IPS-18a (cell line): ENCODE measurements around the gene BICDL1.

Source experiments
- H3K27ac ChIP-seq: one replicate; pipeline ENCODE4 v1.5.1; 2013; ENCODE audit warnings: low read length
- H3K27me3 ChIP-seq: one replicate; pipeline ENCODE4 v1.6.1; 2013; ENCODE audit warnings: mild to moderate bottlenecking, low read length; ENCODE audit not compliant: control insufficient read depth, insufficient read depth
- H3K36me3 ChIP-seq: one replicate; pipeline ENCODE4 v1.6.1; 2013; ENCODE audit warnings: low read depth, low read length; ENCODE audit not compliant: control insufficient read depth
- H3K4me1 ChIP-seq: one replicate; pipeline ENCODE4 v1.6.1; 2013; ENCODE audit warnings: low read depth, low read length; ENCODE audit not compliant: control insufficient read depth
- H3K4me3 ChIP-seq: one replicate; pipeline ENCODE4 v1.5.1; 2013; ENCODE audit warnings: low read length
- H3K9ac ChIP-seq: one replicate; pipeline ENCODE4 v1.6.1; 2013; ENCODE audit warnings: mild to moderate bottlenecking, low read length, moderate library complexity
- H3K9me3 ChIP-seq: one replicate; pipeline ENCODE4 v1.6.1; 2013; ENCODE audit warnings: low read depth, low read length; ENCODE audit not compliant: control insufficient read depth

The BICDL1 gene

DNA sequence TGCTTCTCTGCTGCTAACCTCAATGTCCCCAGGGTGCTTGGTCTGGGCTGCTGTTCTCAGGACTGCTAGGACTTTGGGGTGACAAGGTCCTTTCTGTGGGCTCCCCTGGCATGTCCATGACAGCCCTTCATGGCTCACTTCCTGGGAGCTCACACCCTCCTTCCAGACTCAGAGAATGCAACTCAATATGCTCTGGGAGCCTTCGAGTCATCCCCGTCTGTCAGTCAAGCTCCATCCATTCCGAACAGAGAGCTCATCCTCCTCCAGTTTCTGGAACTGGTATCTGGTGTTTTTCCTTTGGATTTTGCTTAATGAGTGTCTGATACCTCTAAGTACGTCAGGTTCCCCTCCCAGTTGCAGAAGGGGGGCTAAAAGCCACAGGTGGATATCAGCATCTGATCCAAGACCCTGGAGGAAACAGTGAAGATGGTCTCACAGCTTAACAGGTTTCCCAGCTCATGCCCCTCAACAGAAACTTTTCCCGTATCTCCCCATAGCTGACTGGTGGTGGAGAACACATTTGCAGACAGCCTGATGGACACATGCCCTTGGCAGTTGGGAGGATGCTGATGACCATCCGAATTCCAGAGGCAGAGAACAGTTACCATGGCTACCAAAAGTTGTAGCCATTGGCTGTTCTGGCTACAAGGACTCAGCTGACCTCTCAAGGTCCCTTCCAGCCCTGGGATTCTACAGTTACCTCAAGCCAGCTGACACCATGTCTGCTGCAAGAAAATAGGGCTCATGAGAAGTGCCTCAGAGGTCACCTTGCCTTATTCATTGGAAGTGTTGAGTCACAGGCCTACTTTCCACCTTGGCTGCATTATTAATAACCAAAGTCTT is 137.0 kb downstream of the BICDL1 start:
- H3K36me3 ChIP-seq: peaks cover 45% of the 10 kb centered on the region
- no peak overlapping the region for H3K4me3 ChIP-seq
- H3K9ac ChIP-seq: no peak overlapping the region
- H3K27ac ChIP-seq: no peak overlapping the region
- H3K4me1 ChIP-seq: no peaks in the 10 kb centered on the region
- no peaks in the 10 kb centered on the region for H3K27me3 ChIP-seq
- no peaks in the 10 kb centered on the region for H3K9me3 ChIP-seq

DNA sequence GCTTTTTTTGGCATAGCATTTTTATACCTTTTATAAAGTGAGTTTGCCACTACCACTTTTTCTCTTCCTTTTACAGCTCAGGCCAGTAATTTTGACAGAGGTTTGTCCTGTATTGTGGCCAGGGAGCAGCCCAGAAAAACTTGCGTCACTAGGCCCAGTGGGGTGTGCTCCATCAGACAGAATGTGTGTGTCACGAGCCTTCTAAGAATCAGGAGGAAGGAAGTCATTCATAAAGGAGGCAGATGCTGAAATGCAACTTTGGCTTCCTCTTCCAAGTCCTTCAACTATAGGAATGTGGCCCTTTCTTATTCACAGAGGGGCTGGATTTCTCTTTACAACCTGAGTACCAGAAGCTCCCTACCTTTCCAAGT is 137.6 kb downstream of the BICDL1 start:
- H3K4me1 ChIP-seq: no peaks in the 10 kb centered on the region
- H3K4me3 ChIP-seq: no peak overlapping the region
- no peaks in the 10 kb centered on the region for H3K9me3 ChIP-seq
- H3K36me3 ChIP-seq: peaks cover 51% of the 10 kb centered on the region
- H3K9ac ChIP-seq: no peak overlapping the region
- no peak overlapping the region for H3K27ac ChIP-seq
- H3K27me3 ChIP-seq: no peaks in the 10 kb centered on the region

DNA sequence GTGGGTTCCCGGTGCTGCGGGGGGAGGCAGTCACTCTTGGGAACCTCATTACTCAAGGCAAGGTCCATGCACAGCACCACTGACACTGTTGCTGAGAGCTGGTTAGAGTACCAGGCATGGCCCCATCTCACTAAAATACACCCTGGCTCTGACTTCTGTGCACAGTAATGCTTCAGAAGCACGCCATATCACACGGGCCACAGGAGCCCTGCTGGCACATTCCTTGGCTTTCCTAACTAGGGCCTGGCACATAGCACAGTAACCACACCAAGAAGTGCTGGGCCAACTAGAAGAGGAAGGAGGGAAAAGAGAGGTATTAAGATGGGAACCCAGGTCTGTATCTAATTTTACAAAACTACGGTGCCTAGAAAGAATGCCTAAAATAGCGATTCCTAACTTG is 141.0 kb downstream of the BICDL1 start:
- no peaks in the 10 kb centered on the region for H3K4me1 ChIP-seq
- H3K9ac ChIP-seq: no peak overlapping the region
- peaks cover 85% of the 10 kb centered on the region for H3K36me3 ChIP-seq

DNA sequence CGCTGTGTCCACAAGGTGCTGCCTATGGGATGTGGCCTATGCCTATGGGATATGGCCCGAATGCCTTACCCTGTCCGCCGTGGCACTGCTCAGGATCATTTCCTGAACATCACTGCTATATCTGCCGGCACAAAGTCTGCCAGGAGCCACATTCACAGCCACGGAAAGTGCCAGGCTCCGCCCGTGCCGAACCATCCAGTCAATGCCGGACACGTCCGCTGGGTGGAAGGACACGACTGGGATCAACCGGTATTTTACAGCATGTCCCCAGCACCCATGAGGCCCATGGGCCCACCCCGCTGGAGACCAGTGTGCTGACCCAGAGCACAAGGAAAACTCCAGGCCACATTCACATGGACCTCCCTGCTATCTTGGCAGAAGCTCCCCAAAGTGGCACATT is 142.1 kb downstream of the BICDL1 start:
- Histone ChIP-seq H3K27ac (no peak overlapping the region), H3K27me3 (no peaks in the 10 kb centered on the region), H3K36me3 (peaks cover 88% of the 10 kb centered on the region), H3K4me3 (no peak overlapping the region), H3K4me1 (no peaks in the 10 kb centered on the region), H3K9me3 (no peaks in the 10 kb centered on the region), H3K9ac (no peak overlapping the region)

More for the DNA sequence above, 141.0 kb downstream of the BICDL1 start:
- H3K4me3 ChIP-seq: no peak overlapping the region
- no peak overlapping the region for H3K27ac ChIP-seq
- H3K9me3 ChIP-seq: no peaks in the 10 kb centered on the region
- no peaks in the 10 kb centered on the region for H3K27me3 ChIP-seq

DNA sequence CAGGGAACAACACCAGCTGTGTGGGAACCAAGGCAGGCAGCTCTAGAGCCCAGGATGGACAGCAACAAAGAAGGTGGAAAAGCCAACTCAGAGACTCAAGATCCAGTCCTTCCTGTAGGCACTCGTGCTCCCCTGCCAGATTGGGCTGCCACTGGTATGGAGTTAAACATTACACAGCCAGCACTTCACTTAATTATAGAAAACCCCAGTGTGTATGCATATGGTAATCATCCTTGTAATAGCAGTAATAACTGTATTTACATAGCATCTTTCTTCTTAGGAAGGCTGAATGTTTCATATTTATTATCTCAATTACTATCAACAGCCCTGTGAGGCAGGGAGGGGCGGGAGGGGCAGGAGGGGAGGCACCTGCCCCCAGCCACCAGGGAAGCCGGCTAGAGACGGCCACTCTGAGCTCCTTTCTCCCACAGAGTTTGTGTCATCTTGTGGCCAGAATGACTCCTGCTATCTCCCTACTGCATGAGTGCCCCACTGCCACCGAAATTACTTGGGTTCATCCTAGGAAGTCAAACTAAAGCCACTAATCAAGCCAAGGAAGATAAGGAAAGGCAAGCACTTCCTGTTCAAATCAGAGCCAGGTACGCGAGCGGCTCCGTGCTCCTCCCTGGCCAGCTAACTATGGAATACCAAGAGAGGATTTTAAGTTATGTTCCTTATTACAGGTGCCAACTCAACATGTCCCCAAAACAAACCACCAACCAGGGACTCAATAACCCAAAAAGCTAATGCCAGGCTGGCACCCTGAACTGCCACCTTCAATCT is 143.2 kb downstream of the BICDL1 start:
- H3K4me1 ChIP-seq: no peaks in the 10 kb centered on the region
- H3K27ac ChIP-seq: no peak overlapping the region
- no peaks in the 10 kb centered on the region for H3K27me3 ChIP-seq
- no peaks in the 10 kb centered on the region for H3K9me3 ChIP-seq
- peaks cover 88% of the 10 kb centered on the region for H3K36me3 ChIP-seq
- H3K9ac ChIP-seq: no peak overlapping the region
- no peak overlapping the region for H3K4me3 ChIP-seq

DNA sequence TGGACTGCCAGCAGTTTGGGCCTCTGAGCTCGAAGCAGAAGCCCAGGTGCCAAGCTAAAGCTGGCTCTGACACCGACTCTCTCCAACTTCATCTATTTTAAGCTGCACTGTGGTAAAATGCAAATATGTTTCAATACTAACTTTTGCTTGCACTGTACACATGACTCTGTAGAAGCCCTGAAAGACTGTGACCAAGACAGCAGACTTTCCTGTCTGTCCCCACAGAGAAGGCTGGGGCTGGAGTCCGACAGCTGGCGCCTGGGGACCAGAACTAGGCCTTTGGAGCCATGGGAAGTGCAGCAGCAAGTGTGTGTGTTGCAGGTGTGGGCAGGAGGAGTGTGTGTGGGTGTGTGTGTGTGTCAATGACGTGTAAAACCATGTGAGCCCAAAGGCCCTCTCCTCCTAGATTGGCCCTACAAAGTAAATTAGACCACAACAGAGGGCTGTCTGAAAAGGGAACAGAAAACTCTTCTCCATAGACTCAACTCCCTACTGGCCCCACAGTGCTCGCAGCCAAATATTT is 143.9 kb downstream of the BICDL1 start:
- Histone ChIP-seq H3K4me1 (no peaks in the 10 kb centered on the region), H3K9ac (no peak overlapping the region), H3K9me3 (no peaks in the 10 kb centered on the region), H3K27ac (no peak overlapping the region), H3K4me3 (no peak overlapping the region), H3K27me3 (no peaks in the 10 kb centered on the region), H3K36me3 (peaks cover 88% of the 10 kb centered on the region)

DNA sequence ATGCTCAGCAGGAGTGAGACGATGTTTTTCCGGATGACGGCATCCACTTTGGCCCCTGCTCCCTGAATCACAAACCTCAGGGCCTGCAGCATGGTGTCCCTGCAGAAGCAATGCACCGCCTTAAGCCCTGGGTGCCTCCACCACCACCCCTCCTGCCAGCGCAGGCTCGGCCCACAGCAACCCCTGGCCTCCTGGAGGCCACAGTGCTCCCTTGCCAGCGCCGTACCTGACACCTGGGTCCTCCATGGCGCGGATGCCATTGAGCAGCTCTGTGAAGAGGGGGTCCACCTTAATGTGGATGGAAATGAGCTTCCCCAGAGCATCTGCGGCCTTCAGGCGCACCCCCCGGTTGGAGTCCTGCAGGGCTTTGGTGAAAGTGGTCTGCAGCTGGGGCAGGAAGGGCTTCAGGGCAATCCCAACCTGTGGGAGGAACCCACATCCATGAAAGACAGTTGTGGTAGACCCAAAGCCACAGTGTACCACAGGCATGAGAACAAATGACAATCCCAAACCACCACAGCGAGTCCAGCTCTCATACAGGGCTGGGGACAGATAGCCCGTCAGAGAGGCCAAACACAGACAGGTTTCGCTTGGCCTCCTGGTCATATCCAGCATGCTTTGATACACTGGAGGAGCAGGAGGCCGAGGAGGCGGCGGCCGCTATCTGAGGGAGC is 145.4 kb downstream of the BICDL1 start:
- H3K9me3 ChIP-seq: no peaks in the 10 kb centered on the region
- H3K4me3 ChIP-seq: no peak overlapping the region
- H3K27ac ChIP-seq: no peak overlapping the region
- no peaks in the 10 kb centered on the region for H3K27me3 ChIP-seq
- H3K36me3 ChIP-seq: peaks cover 90% of the 10 kb centered on the region
- no peaks in the 10 kb centered on the region for H3K4me1 ChIP-seq
- H3K9ac ChIP-seq: no peak overlapping the region

DNA sequence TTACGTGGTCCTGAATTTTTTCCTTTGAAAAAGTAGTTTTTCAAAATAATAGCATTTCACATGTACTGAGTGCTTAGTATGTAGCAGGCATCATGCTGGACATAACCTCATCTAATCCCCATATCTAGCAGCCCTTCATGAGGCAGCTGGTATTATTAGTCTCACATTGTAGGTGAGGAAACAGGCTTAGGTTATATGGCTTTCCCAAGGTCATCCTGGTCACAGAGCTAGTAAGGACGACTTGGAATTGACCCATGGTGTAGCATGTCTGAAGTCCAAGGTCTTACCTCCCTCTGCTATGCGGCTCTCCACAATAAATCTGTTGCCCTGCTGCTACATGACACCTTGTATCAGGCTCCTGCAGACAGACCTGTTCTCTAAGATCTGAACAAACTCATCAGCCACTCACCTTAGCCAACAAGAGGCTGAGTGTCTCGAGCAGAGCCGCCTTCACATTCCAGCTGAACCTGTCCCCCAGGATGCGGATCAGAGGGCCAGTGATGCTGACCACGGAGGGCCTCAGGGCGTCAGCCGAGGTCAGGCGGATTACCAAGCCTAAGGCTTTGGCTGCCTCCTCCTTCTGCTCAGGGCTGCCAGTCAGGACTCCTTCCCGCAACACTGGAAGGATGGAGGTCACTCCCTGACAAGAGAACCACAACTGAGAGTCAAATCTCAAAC is 147.2 kb downstream of the BICDL1 start:
- Histone ChIP-seq H3K36me3 (peaks cover 90% of the 10 kb centered on the region), H3K9ac (no peak overlapping the region)

DNA sequence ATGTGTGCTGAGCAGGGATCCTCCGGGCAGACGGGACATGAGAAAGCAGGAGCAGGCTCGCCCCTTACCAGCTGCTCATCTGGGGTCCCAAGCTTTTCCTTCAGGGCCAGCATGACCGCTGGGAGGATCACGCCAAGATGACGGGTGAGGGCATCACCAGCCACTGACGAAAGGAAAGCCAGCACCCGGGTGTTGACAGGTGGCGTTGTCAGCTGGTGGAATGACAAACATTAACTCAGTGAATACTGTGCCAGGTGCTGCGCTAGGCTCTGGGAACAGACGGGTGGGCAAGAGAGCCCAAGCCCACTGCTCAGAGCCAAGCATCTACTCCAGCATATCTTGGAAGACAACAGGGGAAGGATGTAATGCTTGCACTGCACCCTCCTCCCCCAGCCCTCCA is 148.8 kb downstream of the BICDL1 start:
- no peak overlapping the region for H3K9ac ChIP-seq
- H3K9me3 ChIP-seq: no peaks in the 10 kb centered on the region
- H3K36me3 ChIP-seq: peaks cover 88% of the 10 kb centered on the region
- no peak overlapping the region for H3K4me3 ChIP-seq
- H3K4me1 ChIP-seq: no peaks in the 10 kb centered on the region
- H3K27ac ChIP-seq: no peak overlapping the region
- H3K27me3 ChIP-seq: no peaks in the 10 kb centered on the region

More for the DNA sequence above, 147.2 kb downstream of the BICDL1 start:
- H3K27ac ChIP-seq: no peak overlapping the region
- no peak overlapping the region for H3K4me3 ChIP-seq
- no peaks in the 10 kb centered on the region for H3K9me3 ChIP-seq
- H3K27me3 ChIP-seq: no peaks in the 10 kb centered on the region
- no peaks in the 10 kb centered on the region for H3K4me1 ChIP-seq

DNA sequence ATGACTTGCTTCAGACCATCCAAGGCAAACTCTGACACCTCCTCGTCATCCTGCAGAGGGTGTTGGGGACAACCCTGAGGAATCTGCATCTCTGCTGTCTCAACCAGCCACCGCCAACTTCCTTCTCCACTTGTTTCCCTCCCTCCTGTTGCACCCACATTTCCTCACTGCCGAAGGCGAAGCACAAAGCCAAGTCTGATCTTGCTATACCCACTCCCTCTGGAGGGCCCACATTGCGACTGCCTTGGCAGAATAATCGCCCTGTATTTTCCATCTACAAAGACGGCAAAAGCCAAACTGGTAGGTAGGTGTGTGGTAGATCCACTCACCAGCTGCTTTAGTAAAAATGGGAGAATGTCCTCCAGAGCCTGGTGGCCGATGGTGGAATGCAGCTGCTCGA is 149.3 kb downstream of the BICDL1 start:
- H3K9ac ChIP-seq: no peak overlapping the region
- no peaks in the 10 kb centered on the region for H3K4me1 ChIP-seq
- no peak overlapping the region for H3K4me3 ChIP-seq
- peaks cover 85% of the 10 kb centered on the region for H3K36me3 ChIP-seq
- H3K27ac ChIP-seq: no peak overlapping the region
- no peaks in the 10 kb centered on the region for H3K9me3 ChIP-seq
- H3K27me3 ChIP-seq: no peaks in the 10 kb centered on the region

DNA sequence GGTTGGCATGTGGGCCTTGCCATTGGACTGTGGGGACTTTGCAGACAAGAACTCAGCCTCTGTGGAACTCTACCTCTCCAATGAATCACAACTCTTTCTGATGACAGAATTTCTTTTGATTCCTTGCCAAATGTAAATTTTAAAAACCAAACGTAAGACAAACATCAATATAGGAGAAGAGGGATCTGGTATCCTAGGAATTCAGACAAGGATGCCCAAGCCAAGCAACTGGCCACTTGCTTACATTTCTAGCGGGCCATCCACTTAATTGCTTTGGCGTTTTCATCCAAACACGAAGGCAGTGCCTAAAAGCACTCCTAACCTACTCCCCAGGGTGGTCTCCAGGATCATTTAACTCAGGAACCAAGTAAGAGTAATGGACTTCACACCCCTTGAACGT is 150.9 kb downstream of the BICDL1 start:
- Histone ChIP-seq H3K4me3 (no peak overlapping the region), H3K36me3 (peaks cover 85% of the 10 kb centered on the region), H3K4me1 (no peaks in the 10 kb centered on the region), H3K27me3 (no peaks in the 10 kb centered on the region), H3K27ac (no peak overlapping the region), H3K9ac (no peak overlapping the region), H3K9me3 (no peaks in the 10 kb centered on the region)
